T-helper 22 cell (primary cell): Measurements from ENCODE around the gene CLEC3B.
"Not testable (repeated sequence)": the region's sequence is repeated elsewhere in the genome, so short reads cannot be mapped to it uniquely, and the experiment has no call there.

Experiments
- DNase-seq: peaks from one replicate; pipeline ENCODE4 v3.0.0-alpha.2; 2020; ENCODE audit warnings: low read depth

The CLEC3B gene, protein sequence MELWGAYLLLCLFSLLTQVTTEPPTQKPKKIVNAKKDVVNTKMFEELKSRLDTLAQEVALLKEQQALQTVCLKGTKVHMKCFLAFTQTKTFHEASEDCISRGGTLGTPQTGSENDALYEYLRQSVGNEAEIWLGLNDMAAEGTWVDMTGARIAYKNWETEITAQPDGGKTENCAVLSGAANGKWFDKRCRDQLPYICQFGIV

DNA sequence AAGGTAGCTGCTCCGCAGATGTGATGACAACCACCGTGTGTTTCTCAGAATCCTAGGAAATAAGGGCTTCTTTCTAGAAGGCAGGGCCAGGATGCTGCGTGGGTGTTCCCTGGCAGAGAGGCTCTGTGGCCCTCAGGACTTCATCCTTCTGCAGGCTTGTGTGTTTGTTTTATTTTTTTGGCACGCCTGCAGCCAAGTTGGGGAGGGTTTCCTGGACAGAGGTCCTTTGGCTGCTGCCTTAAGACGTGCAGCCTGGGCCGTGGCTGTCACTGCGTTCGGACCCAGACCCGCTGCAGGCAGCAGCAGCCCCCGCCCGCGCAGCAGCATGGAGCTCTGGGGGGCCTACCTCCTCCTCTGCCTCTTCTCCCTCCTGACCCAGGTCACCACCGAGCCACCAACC is at the start of gene CLEC3B:
Gene CLEC3B (plus strand): TSS at position 266 of the 400 bp plus-strand sequence. CDS start 60 bp downstream, at position 326.
- no peak for DNase-seq

DNA sequence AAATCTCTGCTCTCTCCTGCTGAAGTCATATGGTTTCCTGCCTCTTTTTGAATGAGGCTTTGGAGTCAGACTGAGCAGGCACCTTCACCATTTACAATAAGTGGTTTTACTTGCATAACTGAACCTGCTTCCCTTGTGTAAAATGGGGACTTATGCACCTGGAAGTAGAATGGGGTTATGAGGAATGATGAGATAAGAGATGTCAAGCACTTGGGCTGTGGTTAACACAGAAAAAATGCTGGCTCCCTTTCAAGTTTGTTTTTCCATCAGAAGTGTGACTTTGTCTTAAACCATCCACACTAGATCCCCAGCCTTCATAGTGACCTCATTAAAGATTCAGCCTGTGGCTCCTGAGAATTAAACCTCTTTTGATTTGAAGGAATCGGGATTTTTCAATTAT is 44.9 kb upstream of the CLEC3B start:
- no peak for DNase-seq

DNA sequence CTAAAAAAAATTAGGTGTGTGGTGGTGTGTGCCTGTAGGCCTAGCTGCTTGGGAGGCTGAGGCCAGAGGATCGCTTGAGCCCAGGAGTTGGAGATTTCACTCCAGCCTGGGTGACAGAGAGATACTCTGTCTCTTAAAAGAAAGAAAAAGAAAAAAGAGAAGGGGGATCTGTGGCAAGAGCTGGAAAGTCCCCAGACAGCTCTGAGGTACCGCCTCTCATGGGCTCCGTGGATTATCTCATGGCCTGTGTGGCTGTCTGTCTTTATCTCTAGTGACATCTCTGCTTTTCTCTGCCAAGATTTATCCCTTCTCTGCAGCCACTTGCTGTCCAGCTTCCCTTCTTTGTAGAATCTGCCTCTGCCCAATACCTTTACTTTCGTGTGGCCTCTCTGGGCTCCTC is 44.4 kb upstream of the CLEC3B start:
- no peak for DNase-seq

DNA sequence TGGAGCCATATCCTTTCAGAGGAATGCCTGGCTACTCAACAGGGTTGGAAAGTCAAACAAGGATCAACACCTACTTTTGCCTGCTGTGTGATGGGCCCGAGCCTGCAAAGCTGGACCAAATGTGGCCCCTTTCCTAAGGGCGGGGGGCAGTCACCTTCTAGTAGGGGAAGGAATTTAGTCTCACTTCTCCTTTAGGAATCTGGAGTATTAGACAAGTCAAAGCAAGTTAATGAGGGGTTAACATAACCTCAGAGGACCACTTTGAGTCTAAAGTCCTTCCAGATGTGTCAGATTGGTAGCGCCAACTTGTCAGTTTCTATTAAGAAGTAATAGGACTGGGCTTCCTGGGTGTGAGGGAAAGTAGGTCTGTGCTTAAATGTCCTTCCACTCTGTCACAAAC is 43.3 kb upstream of the CLEC3B start:
- DNase-seq = no peak

DNA sequence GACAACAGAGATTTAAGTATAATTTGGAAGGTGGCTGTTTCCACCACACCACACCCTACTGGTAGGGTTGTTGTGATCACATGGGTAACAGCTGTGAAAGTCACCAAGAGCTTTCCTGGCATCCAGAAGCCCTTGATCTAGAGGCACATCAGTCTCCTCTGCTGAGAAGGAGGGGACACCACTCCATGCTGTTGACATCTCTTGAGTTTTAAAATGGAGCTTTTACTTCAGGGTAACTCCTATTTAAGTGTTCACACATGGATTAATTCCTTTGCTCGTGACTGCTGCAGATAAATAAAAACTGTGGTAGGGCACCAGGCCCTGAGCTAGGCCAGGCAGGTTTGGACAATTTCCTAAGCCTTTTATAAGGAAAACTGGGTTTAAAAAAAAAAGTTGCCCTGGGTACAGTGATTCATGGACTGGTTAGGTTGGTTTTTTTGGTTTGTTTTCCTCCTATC is 42.6 kb upstream of the CLEC3B start:
- no peak for DNase-seq

DNA sequence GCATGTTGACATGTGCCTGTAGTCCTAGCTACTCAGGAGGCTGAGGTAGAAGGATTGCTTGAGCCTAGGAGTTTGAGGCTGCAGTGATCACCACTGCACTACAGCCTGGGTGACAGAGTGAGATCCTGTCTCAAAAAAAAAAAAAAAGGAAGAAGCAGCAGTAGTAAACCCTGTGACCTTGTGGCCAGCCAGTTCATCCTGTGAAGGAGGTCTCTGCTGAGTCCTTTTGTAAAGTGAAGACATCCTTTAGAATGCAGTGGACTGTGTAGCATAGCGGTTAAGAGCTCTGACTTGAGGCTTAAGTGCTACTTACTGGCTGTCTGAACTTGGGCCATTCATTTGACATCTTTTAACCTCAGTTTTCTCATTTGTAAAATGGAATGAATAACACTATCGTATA is 41.8 kb upstream of the CLEC3B start:
- no peak for DNase-seq

DNA sequence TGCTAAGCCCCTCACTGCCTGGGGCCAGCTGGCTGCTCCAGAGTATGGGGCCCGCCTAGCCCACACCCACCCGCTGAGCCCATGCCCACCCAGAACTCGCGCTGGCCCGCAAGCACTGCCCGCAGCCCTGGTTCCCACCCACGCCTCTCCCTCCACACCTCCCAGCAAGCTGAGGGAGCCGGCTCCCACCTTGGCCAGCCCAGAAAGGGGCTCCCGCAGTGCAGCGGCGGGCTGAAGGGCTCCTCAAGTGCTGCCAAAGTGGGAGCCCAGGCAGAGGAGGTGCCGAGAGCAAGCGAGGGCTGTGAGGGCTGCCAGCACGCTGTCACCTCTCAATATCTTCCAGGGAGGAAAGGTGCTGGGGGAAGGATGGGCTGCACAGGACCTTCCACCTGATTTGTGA is 39.8 kb upstream of the CLEC3B start:
- not testable (repeated sequence) for DNase-seq

DNA sequence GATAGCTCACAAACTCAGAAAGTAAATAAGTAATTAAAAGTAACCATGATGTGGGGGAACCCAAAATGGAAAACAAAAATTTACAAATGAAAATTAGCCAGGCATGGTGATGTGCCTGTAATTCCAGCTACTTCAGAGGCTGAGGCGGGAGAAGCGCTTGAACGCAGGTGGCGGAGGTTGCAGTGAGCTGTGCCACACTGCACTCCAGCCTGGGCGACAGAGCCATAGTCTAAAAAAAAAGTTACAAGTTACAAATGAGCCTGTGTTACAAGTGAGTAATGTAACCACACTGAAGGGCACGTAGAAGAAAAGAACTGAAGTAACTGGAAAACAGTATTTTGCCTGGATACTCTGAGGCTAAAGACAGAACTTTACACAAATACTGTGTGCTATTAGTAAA is 38.8 kb upstream of the CLEC3B start:
- no peak for DNase-seq

DNA sequence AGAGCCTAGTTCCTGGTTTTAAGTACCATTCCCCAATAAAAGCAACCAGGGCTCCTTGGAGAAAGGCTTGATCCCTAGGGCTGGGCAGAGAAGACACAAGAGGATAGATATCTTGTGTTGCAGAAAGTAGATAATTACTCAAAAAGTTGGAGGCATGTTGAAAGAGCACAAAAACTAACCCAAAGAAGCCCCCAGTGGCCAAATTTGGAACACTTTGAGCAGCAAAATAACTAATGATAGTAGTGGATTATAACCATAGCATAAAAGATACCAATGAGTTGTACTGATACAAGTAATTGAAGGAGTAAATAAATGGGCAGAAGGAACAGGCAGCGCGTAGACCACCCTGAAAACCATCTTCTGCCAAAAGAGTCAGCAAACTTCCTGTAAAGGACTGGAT is 38.0 kb upstream of the CLEC3B start:
- no peak for DNase-seq

DNA sequence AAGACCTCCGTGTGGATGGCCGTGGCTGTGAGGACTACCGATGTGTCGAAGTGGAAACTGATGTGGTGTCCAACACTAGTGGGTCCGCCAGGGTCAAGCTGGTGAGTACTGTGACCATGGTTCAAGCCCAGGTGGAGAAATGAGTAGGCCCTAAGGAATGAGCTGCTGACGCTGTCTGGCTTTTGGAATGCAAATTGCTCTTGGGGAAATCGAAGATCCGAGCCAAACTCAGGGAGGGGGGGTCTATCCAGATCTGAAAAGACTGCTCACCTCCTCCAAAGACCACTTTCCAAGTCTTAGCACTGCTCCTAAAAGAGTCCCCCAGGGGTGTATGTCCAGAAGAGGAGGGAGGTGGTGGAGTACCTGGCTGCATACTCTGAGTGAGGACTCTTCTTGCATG is 37.0 kb upstream of the CLEC3B start:
- no peak for DNase-seq

DNA sequence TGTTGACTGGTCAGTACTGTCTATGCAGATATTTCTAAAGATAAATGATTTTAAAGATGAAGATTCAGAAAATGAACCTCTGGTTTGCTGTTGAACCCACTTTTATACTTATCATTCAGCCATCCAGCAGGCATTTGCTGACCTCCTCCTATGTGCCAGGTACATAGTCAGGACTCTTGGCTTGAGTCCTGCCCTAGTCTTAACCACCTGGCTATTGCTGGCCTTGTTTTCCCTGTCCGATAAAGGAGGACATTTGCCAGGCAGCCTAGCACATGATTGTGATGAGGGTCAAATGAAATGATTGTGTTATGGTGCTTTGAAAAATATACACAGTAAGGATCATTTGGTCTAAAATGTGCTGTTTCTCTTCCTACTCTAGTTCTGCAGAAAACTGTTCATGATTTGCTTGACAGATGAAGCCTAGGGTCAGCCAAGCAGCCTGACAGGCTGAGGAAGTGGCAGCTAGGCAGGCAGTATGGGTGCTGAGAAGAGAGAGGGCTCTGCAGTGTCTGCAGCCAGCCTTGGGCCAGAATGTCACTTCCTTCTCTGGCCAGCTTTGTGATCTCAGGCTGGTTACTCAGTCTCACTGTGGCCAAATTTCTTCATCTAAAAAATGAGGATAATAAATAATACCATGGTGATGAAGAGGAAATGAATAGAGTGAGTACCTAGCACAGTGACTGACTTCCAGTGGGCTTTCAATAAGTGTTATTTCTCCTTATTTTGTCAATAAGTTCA is 36.3 kb upstream of the CLEC3B start:
- DNase-seq = no peak

DNA sequence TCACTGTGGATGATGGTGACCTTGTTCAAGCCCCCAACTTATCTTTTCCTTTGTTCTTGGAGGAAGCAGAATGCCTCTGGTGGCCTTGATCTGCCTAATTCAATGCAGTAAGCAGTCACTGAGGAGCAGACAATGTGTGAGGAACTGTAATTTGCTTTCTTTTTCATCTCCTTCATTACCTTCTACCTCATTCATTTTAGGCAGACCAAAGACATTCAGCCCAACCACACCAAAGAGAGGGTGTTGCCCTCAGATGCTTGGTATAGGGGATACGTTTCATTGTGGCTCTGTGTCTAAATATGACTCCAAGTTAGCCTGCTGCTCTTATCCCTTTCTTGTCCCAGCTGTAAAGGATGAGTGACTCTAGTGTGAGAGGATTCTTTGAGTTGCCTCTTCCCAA is 34.8 kb upstream of the CLEC3B start:
- DNase-seq = no peak

DNA sequence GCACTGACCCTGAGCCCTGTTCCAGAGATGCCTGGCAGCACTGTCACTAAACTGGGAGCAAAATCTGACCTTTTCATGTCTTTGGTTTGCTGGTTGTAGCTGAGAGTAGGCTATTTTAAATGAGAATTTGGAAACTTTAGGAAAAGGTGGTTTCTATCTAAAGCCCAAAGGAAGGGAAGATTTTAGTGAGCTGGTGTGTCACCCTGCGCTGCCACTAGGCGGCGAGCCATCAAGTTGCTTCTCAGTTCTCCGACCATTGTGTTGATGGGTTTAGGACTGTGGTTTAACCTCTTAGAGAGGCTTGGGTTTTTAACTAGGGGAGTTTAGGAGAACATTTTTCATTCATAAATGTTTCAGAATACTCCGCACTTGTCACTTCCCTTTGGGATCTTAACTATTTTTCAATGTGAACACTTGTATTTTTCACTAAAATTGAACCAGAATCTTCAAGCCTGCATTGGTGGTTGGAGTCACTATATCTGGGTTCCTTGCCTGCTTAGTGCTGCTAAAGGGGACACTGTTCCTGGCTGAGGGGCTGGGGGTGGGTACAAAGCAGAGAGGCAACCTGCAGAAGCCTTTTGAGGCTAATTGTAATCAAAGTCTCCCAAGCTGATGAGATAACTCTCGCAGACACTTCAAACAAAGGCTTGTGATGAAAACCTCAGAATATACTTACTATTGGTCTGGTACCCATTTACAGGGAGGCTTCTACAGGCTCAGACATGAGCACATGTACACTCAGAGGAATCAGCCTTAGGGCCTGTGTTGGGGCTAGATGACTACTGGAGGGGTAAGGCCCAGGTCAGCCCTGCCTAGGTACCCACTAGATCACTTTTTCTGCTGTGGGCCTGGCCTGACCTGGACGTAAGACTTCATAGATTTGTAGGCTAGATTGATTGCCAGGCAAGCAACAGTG is 33.3 kb upstream of the CLEC3B start:
- no peak for DNase-seq

DNA sequence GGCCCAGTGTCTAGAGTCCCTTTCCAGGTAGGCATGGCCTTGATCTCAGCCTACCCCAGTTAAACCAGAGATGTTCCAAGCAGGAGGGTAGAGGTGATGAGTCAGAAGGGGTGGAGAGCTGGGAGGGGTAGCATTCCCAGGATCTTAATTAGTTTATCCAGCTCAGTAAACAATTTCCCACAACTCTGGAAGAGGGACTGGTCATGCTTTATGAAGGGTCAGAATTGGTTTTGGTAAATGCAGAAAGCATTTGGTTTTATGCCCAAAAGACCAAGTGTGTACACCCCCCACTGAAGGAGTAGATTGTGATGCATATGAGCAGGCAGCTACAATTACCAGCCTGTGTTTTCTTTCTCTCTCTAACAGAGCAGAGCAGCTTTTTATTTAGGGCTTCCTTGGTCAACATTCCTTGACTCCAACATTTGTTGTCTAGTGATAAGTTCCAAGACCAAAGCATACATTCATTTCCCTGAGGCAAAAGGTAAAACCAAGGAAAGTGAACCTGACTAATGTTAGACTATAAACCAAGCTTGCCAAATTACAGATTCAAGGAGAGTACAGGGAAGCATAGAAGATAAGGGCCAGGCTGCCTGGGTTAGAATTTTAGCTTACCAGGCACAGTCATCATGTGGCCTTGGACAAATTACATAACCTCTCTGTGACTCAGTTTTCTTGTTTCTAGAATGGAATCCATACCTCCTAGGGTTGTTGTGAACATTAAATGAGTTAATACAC is 32.5 kb upstream of the CLEC3B start:
- DNase-seq = no peak

DNA sequence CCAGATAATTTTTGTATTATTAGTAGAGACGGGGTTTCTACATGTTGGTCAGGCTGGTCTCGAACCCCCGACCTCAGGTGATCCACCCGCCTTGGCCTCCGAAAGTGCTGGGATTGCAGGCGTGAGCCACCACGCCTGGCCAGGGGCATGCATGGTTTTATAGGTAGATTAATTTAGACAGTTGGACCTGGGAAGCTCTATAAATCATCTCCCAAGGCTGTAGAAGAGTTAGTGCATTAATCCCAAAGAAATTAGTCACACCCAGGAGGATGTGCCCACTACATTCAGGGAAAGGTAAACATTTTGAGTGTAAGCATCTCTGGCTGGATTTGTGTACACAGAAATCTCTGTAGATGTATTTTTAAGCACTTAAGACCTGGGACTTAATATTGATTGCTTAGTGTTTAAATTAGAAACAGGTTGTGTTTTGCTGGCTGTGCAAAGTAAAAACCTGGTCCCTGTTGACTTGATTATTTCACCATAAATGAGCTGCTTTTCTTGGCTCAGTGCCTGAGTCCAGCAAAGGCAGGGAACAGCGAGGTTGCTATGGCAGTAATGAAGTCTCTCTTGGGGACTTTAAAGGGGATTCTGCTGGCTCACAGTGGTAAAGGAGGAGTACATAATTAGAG is 30.8 kb upstream of the CLEC3B start:
- no peak for DNase-seq

DNA sequence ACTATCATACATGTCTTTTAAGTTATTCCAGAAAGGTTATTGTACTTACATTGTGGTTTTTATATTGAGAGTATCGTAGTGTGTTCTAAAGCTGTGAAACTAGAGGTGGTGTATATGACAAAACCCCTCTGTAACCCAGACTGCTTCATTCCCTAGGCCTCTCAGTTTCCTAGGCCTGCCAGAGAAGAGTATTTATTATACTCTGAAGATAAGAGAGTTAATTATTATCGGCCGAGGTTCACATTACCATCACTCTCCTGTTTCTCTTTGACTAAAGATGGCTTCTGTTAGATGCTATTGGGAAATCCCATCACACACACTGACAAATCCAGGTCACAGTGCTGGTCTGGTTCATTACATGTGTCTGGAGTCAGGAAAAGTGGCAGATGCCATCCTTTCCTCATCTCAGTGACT is 29.5 kb upstream of the CLEC3B start:
- no peak for DNase-seq

DNA sequence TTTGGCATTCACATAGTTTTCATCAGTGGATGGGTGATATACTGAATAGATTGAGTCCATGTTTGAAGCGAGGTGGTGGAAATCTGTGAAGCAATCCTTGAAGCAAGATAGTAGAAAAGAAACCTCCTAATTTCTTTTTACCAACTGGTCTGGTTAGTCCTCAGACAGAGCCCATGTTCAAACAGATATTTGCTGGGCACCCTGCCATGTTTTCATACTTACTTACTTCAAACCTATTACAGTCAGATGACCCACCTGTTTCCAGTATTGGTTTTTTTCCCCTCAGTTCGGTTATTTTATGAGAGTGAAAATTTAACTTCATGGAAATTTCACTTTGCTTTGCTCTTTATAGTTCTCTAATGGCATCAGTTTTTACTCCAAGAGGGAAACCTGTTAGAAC is 26.3 kb upstream of the CLEC3B start:
- DNase-seq = no peak

DNA sequence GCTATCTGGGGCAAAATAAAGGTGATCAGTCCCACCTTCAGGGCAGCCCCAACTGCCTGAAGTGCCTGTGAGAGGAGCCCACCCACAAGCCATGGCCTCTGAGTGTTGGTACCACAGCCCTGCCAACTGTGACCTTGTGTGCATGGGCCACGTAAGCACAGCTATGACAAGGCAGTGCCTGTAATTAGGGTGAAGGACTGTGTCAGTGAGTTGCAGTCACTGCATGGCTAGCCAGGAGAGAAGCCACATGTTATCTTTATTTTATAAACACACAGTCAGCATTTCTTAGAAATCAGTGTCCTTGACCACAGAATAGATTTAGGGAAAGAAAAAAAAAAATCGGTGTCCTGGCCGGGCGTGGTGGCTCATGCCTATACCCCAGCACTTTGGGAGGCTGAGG is 25.3 kb upstream of the CLEC3B start:
- DNase-seq = no peak

DNA sequence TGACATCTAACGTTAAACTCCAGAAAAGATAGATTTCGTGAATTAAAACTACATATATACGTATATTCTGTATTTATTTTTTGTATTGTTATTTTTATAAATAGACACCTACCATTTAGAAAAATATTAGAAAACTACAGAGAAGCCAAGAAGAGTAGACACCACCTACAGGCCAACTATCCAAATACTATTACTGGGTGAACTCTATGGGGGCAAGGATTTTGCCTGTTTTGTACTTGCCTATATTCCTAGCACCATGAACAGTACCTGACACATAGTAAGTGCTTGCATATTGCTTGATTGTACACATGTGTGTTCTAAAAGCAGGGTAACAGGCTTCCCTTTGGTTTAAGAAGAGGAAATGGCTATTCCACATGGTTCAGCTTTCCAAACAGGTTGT is 24.4 kb upstream of the CLEC3B start:
- no peak for DNase-seq

DNA sequence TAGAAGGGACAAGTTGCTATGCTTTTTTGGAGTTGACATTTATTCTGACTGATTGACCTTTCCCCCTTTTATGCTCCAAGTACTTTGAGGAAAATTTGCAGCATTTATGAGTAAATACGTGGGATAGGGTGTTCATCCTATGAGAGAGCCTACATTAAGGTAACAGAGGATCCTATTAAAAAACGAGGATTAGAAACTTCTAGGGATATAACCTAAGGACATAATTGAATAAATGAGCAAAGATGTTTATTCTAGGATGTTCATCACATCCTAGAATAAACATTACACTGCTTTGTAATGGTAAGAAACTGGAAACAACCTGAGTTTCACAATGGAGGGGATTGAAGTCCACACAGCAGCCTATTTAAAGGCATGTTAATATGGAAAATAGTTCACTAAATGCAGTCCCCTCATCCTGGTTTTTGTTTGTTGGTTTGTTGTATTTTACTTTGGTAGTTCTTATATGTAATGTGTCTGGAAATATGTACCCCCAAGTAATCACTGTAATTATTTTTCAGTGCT is 23.9 kb upstream of the CLEC3B start:
- no peak for DNase-seq

DNA sequence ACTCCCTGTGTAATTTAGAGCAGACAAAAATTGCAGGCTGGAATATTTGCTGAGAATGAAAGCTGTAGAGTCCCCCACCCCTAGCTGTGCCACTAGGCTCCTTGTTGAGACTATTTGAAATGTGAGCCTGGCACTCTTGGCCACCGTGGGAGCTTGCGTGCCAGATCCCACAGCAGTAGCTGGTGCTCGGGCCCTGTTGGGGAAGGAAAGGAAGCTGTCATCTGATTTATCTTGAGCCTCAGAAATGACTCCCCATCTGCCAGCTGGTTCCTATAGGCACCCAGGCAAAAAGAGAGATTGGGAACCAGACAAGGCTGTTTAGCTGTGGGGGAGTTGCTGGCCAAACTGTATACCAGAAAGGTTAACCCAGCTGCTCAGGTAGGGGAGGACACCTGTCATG is 23.4 kb upstream of the CLEC3B start:
- no peak for DNase-seq
